ENCODE measurements around the gene VSIG10L2. TPM values are rescaled to one million over a fixed set of nuclear protein-coding genes. Genes with fewer than 3 reads are reported as not detected.
"Not testable (repeated sequence)": the region's sequence is repeated elsewhere in the genome, so short reads cannot be mapped to it uniquely, and the experiment has no call there.

The VSIG10L2 gene
- total and polyA plus RNA-seq, 2 donors = 0.09 to 0.84 TPM

DNA sequence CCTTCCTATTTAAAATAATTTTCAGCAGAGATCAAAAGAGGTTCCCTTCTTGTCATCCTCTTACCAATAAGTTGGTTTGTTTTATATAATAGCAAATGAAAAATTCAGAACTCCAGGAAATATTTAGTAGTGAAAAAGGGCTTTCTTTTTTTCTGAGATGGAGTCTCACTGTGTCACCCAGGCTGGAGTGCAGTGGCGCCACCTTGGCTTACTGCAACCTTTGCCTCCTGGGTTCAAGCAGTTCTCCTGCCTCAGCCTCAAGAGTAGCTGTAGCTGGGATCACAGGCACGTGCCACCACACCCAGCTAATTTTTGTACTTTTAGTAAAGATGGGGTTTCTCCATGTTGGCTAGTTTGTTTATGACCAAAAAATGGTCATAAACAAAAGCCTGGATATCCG, 31.2 kb upstream of the VSIG10L2 start:
- 94% methylated on average over 3 of the region's 3 CpGs for WGBS
- H3K4me1 ChIP-seq (ENCODE audit: control insufficient read depth in 2 of 2, insufficient read depth in 2 of 2, low read length in 2 of 2); H3K9me3 ChIP-seq (ENCODE audit: control insufficient read depth in 2 of 2, insufficient read depth in 1 of 2, low read length in 1 of 2); H3K36me3 ChIP-seq (ENCODE audit: control insufficient read depth in 2 of 2, insufficient read depth in 2 of 2, low read length in 1 of 2); H3K27me3 ChIP-seq (ENCODE audit: control insufficient read depth in 2 of 2, insufficient read depth in 1 of 2, low read length in 1 of 2); H3K27ac ChIP-seq (ENCODE audit: low read depth in 1 of 2, low read length in 1 of 2); H3K4me3 ChIP-seq (ENCODE audit: low read length in 2 of 2); DNase-seq (ENCODE audit: low read depth in 6 of 9, low spot score in 9 of 9): not testable (repeated sequence)

DNA sequence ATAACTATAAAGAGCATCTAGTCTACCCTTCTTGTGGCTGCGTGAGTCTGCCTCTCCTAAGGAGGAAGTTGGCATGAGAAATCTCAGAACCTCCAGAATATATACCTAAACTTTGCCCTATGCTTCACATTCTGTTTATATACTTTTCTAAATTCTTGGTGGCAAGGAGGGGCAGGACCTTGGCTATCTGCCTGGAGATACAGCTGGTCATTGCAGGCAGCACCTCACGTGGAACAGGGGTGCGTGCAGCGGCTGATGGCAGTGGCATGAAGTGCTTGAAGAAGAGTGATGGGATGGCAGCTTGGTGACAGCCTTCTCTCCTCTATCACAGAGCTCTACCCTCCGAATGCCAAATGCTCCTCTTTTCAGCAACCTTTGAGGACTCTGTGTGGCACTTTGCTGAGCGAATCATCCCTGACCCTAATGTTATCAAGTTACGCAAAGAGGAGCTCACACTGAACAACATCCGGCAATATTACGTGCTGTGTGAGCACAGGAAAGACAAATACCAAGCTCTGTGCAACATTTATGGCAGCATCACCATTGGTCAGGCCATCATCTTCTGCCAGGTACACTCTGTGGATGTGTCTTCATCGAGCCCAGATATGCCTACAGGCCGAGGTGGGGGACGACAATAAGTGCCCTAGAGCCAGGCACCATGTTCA, 29.0 kb upstream of the VSIG10L2 start:
- Histone ChIP-seq H3K4me1 (ENCODE audit: control insufficient read depth in 2 of 2, insufficient read depth in 2 of 2, low read length in 2 of 2) (no peaks in the 10 kb centered on the region), H3K9me3 (ENCODE audit: control insufficient read depth in 2 of 2, insufficient read depth in 1 of 2, low read length in 1 of 2) (no peaks in the 10 kb centered on the region), H3K27ac (ENCODE audit: low read depth in 1 of 2, low read length in 1 of 2) (no peak overlapping the region), H3K27me3 (ENCODE audit: control insufficient read depth in 2 of 2, insufficient read depth in 1 of 2, low read length in 1 of 2) (peaks cover 0 to 7% of the 10 kb centered on the region in 2 donors), H3K4me3 (ENCODE audit: low read length in 2 of 2) (no peak overlapping the region), H3K36me3 (ENCODE audit: control insufficient read depth in 2 of 2, insufficient read depth in 2 of 2, low read length in 1 of 2) (no peaks in the 10 kb centered on the region)
- WGBS = 91% methylated on average over 12 of the region's 12 CpGs
- DNase-seq (ENCODE audit: low read depth in 6 of 9, low spot score in 9 of 9) = no peak

DNA sequence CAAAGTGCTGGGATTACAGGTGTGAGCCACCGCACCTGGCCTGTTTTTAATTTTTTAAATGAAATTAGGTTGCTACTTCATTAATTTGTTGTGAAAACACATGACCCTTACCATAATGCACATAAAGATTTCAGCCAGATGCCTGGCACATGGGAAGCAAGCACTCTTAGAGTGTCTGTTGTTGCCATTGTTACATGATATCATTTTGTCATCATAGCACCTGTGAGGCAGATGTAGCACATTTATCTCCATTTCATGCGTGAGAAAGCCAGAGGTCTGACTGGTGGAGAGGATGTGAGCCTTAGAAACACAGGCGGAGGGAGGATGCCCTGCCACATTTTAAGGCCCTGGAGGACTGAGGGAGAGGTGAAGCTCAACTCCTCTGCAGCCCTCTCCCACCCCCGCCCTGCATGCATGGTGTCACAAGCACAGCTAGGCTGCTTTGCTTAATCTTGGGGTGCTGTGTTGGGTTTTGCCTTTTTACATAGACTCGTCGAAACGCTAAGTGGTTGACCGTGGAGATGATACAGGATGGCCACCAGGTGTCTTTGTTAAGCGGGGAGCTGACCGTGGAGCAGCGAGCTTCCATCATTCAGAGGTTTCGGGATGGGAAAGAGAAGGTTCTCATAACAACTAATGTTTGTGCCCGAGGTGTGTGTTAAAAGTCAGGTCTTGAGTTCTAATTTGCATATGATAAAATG, 27.6 kb upstream of the VSIG10L2 start:
- no peak for DNase-seq (ENCODE audit: low read depth in 6 of 9, low spot score in 9 of 9)
- no peaks in the 10 kb centered on the region for H3K36me3 ChIP-seq (ENCODE audit: control insufficient read depth in 2 of 2, insufficient read depth in 2 of 2, low read length in 1 of 2)
- no peaks in the 10 kb centered on the region for H3K9me3 ChIP-seq (ENCODE audit: control insufficient read depth in 2 of 2, insufficient read depth in 1 of 2, low read length in 1 of 2)
- no peak overlapping the region for H3K27ac ChIP-seq (ENCODE audit: low read depth in 1 of 2, low read length in 1 of 2)
- no peaks in the 10 kb centered on the region for H3K4me1 ChIP-seq (ENCODE audit: control insufficient read depth in 2 of 2, insufficient read depth in 2 of 2, low read length in 2 of 2)
- H3K27me3 ChIP-seq (ENCODE audit: control insufficient read depth in 2 of 2, insufficient read depth in 1 of 2, low read length in 1 of 2) = peaks cover 0 to 7% of the 10 kb centered on the region in 2 donors
- WGBS = 93% methylated on average over 13 of the region's 13 CpGs
- no peak overlapping the region for H3K4me3 ChIP-seq (ENCODE audit: low read length in 2 of 2)

DNA sequence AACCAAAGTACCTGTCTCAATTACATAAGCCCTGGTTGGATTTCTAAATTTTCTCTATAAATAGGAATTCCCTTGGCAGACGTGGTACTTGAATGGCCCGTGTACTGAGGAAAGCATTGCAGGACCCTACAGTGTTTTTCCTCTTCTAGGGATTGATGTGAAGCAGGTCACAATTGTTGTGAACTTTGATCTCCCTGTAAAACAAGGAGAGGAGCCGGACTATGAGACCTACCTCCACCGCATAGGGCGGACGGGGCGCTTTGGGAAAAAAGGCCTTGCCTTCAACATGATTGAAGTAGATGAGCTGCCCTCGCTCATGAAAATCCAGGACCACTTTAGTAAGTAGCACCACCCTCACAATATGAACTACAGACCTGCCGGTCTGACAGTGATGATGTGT, 24.8 kb upstream of the VSIG10L2 start:
- H3K4me1 ChIP-seq (ENCODE audit: control insufficient read depth in 2 of 2, insufficient read depth in 2 of 2, low read length in 2 of 2) = no peaks in the 10 kb centered on the region
- H3K9me3 ChIP-seq (ENCODE audit: control insufficient read depth in 2 of 2, insufficient read depth in 1 of 2, low read length in 1 of 2) = no peaks in the 10 kb centered on the region
- H3K27ac ChIP-seq (ENCODE audit: low read depth in 1 of 2, low read length in 1 of 2) = no peak overlapping the region
- 95% methylated on average over 9 of the region's 9 CpGs for WGBS
- H3K27me3 ChIP-seq (ENCODE audit: control insufficient read depth in 2 of 2, insufficient read depth in 1 of 2, low read length in 1 of 2) = peaks cover 0 to 7% of the 10 kb centered on the region in 2 donors
- no peaks in the 10 kb centered on the region for H3K36me3 ChIP-seq (ENCODE audit: control insufficient read depth in 2 of 2, insufficient read depth in 2 of 2, low read length in 1 of 2)
- no peak for DNase-seq (ENCODE audit: low read depth in 6 of 9, low spot score in 9 of 9)
- no peak overlapping the region for H3K4me3 ChIP-seq (ENCODE audit: low read length in 2 of 2)

DNA sequence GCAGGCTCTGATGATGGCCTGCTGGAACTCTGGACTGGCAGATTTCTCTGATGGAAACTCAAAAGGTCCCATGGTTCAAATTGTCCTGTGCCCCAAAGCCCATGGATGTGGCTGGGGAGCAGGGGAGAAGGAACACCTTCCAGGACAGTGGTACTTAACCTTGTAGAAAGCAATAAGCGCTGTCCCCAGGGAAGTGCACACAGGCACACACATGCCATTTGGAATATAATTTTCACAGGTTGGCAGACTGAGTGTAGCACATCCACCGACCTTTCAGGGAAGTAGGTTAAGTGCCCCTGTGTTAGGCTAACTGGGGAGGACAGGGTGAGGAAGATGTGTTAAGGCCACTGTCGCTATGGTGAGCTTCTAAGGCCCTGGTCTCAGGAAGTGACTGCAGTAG, 23.7 kb upstream of the VSIG10L2 start:
- DNase-seq (ENCODE audit: low read depth in 6 of 9, low spot score in 9 of 9) = no peak
- peaks cover 0 to 7% of the 10 kb centered on the region in 2 donors for H3K27me3 ChIP-seq (ENCODE audit: control insufficient read depth in 2 of 2, insufficient read depth in 1 of 2, low read length in 1 of 2)
- no peaks in the 10 kb centered on the region for H3K4me1 ChIP-seq (ENCODE audit: control insufficient read depth in 2 of 2, insufficient read depth in 2 of 2, low read length in 2 of 2)
- no peak overlapping the region for H3K4me3 ChIP-seq (ENCODE audit: low read length in 2 of 2)
- H3K27ac ChIP-seq (ENCODE audit: low read depth in 1 of 2, low read length in 1 of 2) = no peak overlapping the region
- WGBS = 88% methylated on average over 3 of the region's 3 CpGs
- H3K9me3 ChIP-seq (ENCODE audit: control insufficient read depth in 2 of 2, insufficient read depth in 1 of 2, low read length in 1 of 2) = no peaks in the 10 kb centered on the region
- H3K36me3 ChIP-seq (ENCODE audit: control insufficient read depth in 2 of 2, insufficient read depth in 2 of 2, low read length in 1 of 2) = no peaks in the 10 kb centered on the region

DNA sequence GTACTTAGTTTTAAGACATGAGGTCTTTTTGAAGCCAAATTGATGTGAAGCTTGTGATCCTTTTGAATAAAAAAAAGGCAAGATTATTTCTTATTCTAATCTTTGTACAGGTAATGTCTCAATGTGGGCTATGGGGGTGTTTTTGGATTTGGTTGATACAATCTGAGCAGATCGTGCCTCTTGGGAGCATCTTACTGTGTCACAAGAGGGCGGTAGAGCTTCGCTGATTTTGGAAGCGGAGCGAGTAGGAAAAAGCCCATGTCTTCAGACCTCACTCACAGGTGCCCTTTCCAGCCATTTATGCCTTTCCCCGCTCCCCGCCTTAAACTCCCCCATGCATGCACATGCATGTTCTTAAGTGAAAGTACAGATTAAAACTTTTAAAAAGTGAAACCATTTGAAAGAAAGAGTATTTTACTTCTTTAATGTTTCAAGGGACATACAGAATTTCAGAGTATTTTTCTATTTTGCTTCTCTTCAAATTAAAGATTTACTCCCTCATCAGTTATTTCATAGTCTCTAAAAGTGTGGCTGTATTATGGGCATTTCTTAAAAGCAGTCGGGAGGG, 22.7 kb upstream of the VSIG10L2 start:
- H3K4me3 ChIP-seq (ENCODE audit: low read length in 2 of 2) = no peak overlapping the region
- H3K36me3 ChIP-seq (ENCODE audit: control insufficient read depth in 2 of 2, insufficient read depth in 2 of 2, low read length in 1 of 2) = no peaks in the 10 kb centered on the region
- H3K27ac ChIP-seq (ENCODE audit: low read depth in 1 of 2, low read length in 1 of 2) = no peak overlapping the region
- H3K27me3 ChIP-seq (ENCODE audit: control insufficient read depth in 2 of 2, insufficient read depth in 1 of 2, low read length in 1 of 2) = peaks cover 0 to 5% of the 10 kb centered on the region in 2 donors
- 13% methylated on average over 8 of the region's 8 CpGs for WGBS
- H3K4me1 ChIP-seq (ENCODE audit: control insufficient read depth in 2 of 2, insufficient read depth in 2 of 2, low read length in 2 of 2) = no peaks in the 10 kb centered on the region
- DNase-seq (ENCODE audit: low read depth in 6 of 9, low spot score in 9 of 9) = peak in 8 of 9 donors; percentile 43 to 81 (median 59)
- H3K9me3 ChIP-seq (ENCODE audit: control insufficient read depth in 2 of 2, insufficient read depth in 1 of 2, low read length in 1 of 2) = no peaks in the 10 kb centered on the region

DNA sequence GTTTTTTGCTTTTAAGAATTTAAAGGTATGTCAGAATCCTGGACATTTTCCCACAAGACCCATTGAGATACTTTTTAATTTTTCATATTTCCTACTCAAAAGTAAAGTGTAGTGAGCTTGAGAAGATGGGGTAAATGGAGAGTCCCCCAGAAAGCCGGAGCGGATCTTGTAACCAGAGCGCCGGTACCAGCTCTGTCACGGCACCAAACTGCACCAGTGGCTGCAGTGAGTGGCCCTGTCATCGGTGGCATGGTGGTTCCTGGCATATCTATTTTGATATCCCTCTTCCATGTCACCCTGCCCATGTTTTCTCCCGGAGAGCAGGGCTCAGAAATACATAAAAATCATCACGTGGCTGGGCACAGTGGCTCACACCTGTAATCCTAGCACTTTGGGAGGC, 22.2 kb upstream of the VSIG10L2 start:
- Histone ChIP-seq H3K27ac (ENCODE audit: low read depth in 1 of 2, low read length in 1 of 2) (no peak overlapping the region), H3K4me3 (ENCODE audit: low read length in 2 of 2) (no peak overlapping the region), H3K4me1 (ENCODE audit: control insufficient read depth in 2 of 2, insufficient read depth in 2 of 2, low read length in 2 of 2) (no peaks in the 10 kb centered on the region), H3K9me3 (ENCODE audit: control insufficient read depth in 2 of 2, insufficient read depth in 1 of 2, low read length in 1 of 2) (no peaks in the 10 kb centered on the region), H3K36me3 (ENCODE audit: control insufficient read depth in 2 of 2, insufficient read depth in 2 of 2, low read length in 1 of 2) (no peaks in the 10 kb centered on the region), H3K27me3 (ENCODE audit: control insufficient read depth in 2 of 2, insufficient read depth in 1 of 2, low read length in 1 of 2) (peaks cover 0 to 3% of the 10 kb centered on the region in 2 donors)
- WGBS = 96% methylated on average over 8 of the region's 8 CpGs
- no peak for DNase-seq (ENCODE audit: low read depth in 6 of 9, low spot score in 9 of 9)

DNA sequence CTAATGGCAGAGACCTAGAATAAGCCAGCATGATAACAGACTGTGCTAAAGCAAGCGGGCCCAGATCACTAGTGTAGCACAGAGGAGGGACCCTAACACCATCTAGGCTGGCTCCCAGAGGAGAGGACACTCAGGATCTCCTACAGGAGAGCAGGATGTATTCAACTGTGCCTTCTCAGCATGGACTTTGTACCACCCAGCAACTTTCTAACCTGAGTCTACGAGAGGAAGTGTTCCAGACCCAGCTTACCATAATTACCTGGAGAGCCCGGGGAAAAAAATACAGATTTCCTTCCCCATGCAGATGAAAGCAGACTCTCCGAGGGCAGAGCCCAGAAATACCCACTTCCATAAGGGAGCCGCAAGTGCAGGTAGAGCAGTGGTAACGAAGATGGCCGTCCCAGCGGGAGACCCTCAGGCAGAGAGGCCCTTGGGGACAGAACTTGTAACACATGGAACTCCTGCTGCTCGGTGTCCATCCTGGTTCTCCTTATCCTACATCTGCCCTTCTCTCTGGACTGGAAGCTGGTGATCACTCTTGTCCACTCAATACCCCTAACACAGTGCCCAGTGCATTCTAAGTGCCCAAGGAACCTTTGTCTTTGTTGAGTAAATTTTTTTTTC, 21.3 kb upstream of the VSIG10L2 start:
- no peaks in the 10 kb centered on the region for H3K4me1 ChIP-seq (ENCODE audit: control insufficient read depth in 2 of 2, insufficient read depth in 2 of 2, low read length in 2 of 2)
- H3K36me3 ChIP-seq (ENCODE audit: control insufficient read depth in 2 of 2, insufficient read depth in 2 of 2, low read length in 1 of 2) = no peaks in the 10 kb centered on the region
- 88% methylated on average over 9 of the region's 9 CpGs for WGBS
- peaks cover 0 to 5% of the 10 kb centered on the region in 2 donors for H3K27me3 ChIP-seq (ENCODE audit: control insufficient read depth in 2 of 2, insufficient read depth in 1 of 2, low read length in 1 of 2)
- no peaks in the 10 kb centered on the region for H3K9me3 ChIP-seq (ENCODE audit: control insufficient read depth in 2 of 2, insufficient read depth in 1 of 2, low read length in 1 of 2)
- H3K4me3 ChIP-seq (ENCODE audit: low read length in 2 of 2) = no peak overlapping the region
- DNase-seq (ENCODE audit: low read depth in 6 of 9, low spot score in 9 of 9) = no peak
- H3K27ac ChIP-seq (ENCODE audit: low read depth in 1 of 2, low read length in 1 of 2) = no peak overlapping the region

DNA sequence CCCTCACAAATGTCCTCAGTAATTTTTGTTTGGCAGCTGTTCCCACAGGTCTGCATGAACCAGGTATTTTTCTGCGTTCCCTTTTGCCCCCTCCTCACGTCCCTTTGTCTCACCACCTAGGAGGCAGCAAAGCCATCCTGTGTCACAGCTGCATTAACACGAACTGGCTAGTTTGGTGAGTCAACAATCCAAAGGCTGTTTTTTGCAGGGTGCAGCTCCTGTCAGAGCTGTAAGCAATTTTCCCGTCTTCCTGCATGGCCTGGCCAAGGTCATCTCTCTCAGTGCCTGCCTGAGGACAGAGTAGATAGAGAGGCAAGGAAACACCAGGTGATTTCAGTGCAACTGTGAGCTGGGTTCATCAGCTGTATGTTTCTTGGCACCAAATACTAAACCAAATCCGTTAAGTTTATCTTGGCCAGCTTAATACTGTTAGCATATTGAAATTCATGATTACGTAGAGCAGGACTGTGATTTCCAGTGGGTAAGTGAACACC, 20.6 kb upstream of the VSIG10L2 start:
- no peaks in the 10 kb centered on the region for H3K9me3 ChIP-seq (ENCODE audit: control insufficient read depth in 2 of 2, insufficient read depth in 1 of 2, low read length in 1 of 2)
- 88% methylated on average over 6 of the region's 6 CpGs for WGBS

More for the DNA sequence above, 20.6 kb upstream of the VSIG10L2 start:
- H3K27ac ChIP-seq (ENCODE audit: low read depth in 1 of 2, low read length in 1 of 2) = no peak overlapping the region
- H3K36me3 ChIP-seq (ENCODE audit: control insufficient read depth in 2 of 2, insufficient read depth in 2 of 2, low read length in 1 of 2) = no peaks in the 10 kb centered on the region
- no peak overlapping the region for H3K4me3 ChIP-seq (ENCODE audit: low read length in 2 of 2)
- peaks cover 0 to 8% of the 10 kb centered on the region in 2 donors for H3K27me3 ChIP-seq (ENCODE audit: control insufficient read depth in 2 of 2, insufficient read depth in 1 of 2, low read length in 1 of 2)
- H3K4me1 ChIP-seq (ENCODE audit: control insufficient read depth in 2 of 2, insufficient read depth in 2 of 2, low read length in 2 of 2) = no peaks in the 10 kb centered on the region
- DNase-seq (ENCODE audit: low read depth in 6 of 9, low spot score in 9 of 9) = no peak
